HepG2 (cell line): Measurements from ENCODE around the gene ETV3L. TPM values are rescaled to one million over a fixed set of nuclear protein-coding genes. Genes with fewer than 3 reads are reported as not detected.

ENCODE experiments used
- AHR ChIP-seq: IDR thresholded peaks from 2 replicates; pipeline ENCODE4 v1.6.1; 2018; ENCODE audit warnings: missing genetic modification reagents, missing compliant biosample characterization
- ATF3 ChIP-seq: sonication (generic); formaldehyde crosslinking; IDR thresholded peaks from 2 replicates; pipeline ENCODE4 v1.4.0; 2020; ENCODE audit warnings: missing genetic modification reagents
- DMTF1 ChIP-seq: sonication (generic); formaldehyde crosslinking; IDR thresholded peaks from 2 replicates; pipeline ENCODE4 v1.4.0; 2020; ENCODE audit warnings: mild to moderate bottlenecking, missing genetic modification reagents
- JDP2 ChIP-seq: sonication (generic); formaldehyde crosslinking; IDR thresholded peaks from 2 replicates; pipeline ENCODE4 v1.8.1; 2022; ENCODE audit warnings: missing genetic modification reagents, borderline replicate concordance
- LRRFIP1 ChIP-seq: sonication (generic); formaldehyde crosslinking; conservative IDR thresholded peaks from 2 replicates; pipeline ENCODE4 v1.4.0; 2020; ENCODE audit warnings: missing genetic modification reagents
- MAFG ChIP-seq: sonication (generic); formaldehyde crosslinking; IDR thresholded peaks from 2 replicates; pipeline ENCODE4 v1.5.1; 2020; ENCODE audit warnings: mild to moderate bottlenecking, missing genetic modification reagents
- NFIB ChIP-seq: sonication (generic); formaldehyde crosslinking; IDR thresholded peaks from 2 replicates; pipeline ENCODE4 v1.9.0; 2021; ENCODE audit warnings: missing genetic modification reagents, mild to moderate bottlenecking, borderline replicate concordance
- PAF1 ChIP-seq: IDR thresholded peaks from 2 replicates; pipeline ENCODE4 v1.6.1; 2016; ENCODE audit warnings: missing genetic modification reagents, missing compliant biosample characterization
- PAX8 ChIP-seq: sonication (generic); formaldehyde crosslinking; IDR thresholded peaks from 2 replicates; pipeline ENCODE4 v1.8.0; 2022; ENCODE audit warnings: mild to moderate bottlenecking, missing genetic modification reagents, borderline replicate concordance
- SIN3A ChIP-seq: IDR thresholded peaks from 2 replicates; pipeline ENCODE4 v1.6.1; 2011; ENCODE audit warnings: low read depth, mild to moderate bottlenecking, control low read depth, low read length, borderline replicate concordance
- SMARCE1 ChIP-seq: fragments of 450-650 bp; IDR thresholded peaks from 2 replicates; pipeline ENCODE4 v1.6.1; 2017; ENCODE audit warnings: borderline replicate concordance
- SP2 ChIP-seq: sonication (generic); formaldehyde crosslinking; IDR thresholded peaks from 2 replicates; pipeline ENCODE4 v1.5.1; 2020; ENCODE audit warnings: mild to moderate bottlenecking, missing genetic modification reagents
- SRSF4 ChIP-seq: fragments of 200-400 bp; formaldehyde crosslinking; IDR thresholded peaks from one replicate; pipeline ENCODE4 v1.6.1; 2018; ENCODE audit warnings: mild to moderate bottlenecking, low read depth, low read length, moderate library complexity; ENCODE audit not compliant: poor library complexity, severe bottlenecking
- TRIM24 ChIP-seq: sonication (generic); formaldehyde crosslinking; IDR thresholded peaks from 2 replicates; pipeline ENCODE4 v1.8.0; 2022; ENCODE audit warnings: mild to moderate bottlenecking, missing genetic modification reagents
- ZBTB42 ChIP-seq: sonication (generic); formaldehyde crosslinking; IDR thresholded peaks from 2 replicates; pipeline ENCODE4 v1.5.0; 2020; ENCODE audit warnings: mild to moderate bottlenecking, missing genetic modification reagents
- ZEB1 ChIP-seq: IDR thresholded peaks from 2 replicates; pipeline ENCODE4 v1.6.1; 2012; ENCODE audit warnings: mild to moderate bottlenecking, low read depth, inconsistent platforms; ENCODE audit not compliant: insufficient replicate concordance
- ZNF263 ChIP-seq: sonication (generic); formaldehyde crosslinking; IDR thresholded peaks from 2 replicates; pipeline ENCODE4 v1.4.0; 2020; ENCODE audit warnings: missing genetic modification reagents
- ZNF280B ChIP-seq: sonication (generic); formaldehyde crosslinking; IDR thresholded peaks from 2 replicates; pipeline ENCODE4 v1.5.0; 2020; ENCODE audit warnings: missing genetic modification reagents, mild to moderate bottlenecking, borderline replicate concordance
- ZNF280D ChIP-seq: sonication (generic); formaldehyde crosslinking; IDR thresholded peaks from 2 replicates; pipeline ENCODE4 v1.5.1; 2020; ENCODE audit warnings: mild to moderate bottlenecking, missing genetic modification reagents
- polyA plus RNA-seq, 8 experiments: library from polyadenylated mRNA; depleted of rRNA in 3 of 8; stranded (reverse) in 7 of 8; unstranded in 1 of 8; fragments of >200 nt; fragmentation: Illumina TruSeq in 4 of 8; extraction: Trizol in 4 of 8; gene quantifications; 2 replicates each; pipeline versions ENCODE4 v1.2.1 to v1.2.3, GENCODE V29; 2011 to 2016; ENCODE audit warnings: low read depth in 4 of 8, missing spikeins in 1 of 8, mixed read lengths in 1 of 8; ENCODE audit not compliant: insufficient read depth in 1 of 8
- total RNA-seq, 5 experiments: library from RNA; depleted of rRNA; stranded (reverse); fragments of >200 nt; fragmentation: Illumina TruSeq; extraction: Trizol; gene quantifications; 2 replicates each; pipeline ENCODE4 v1.2.3, GENCODE V29; 2016; ENCODE audit warnings: low read depth in 1 of 5

ETV3L gene
- total and polyA plus RNA-seq, 2 of the 13 experiments (the other 11 are each of a cell fraction or from before 2014, with no cell fraction given): not detected

- TF ChIP-seq ZNF280B (CRISPR knock-in tag): peak; percentile 74; the same call in 1 of the 2 replicates
- TF ChIP-seq SIN3A: 0 out of 2 replicates have a peak, but pooled peaks have one; percentile 37
- no peak for TF ChIP-seq ZBTB42 (CRISPR knock-in tag)
- TF ChIP-seq MAFG (CRISPR knock-in tag): no peak
- TF ChIP-seq ZEB1: no peak
- no peak for TF ChIP-seq SP2
- TF ChIP-seq PAX8 (CRISPR knock-in tag): no peak
- TF ChIP-seq SMARCE1: no peak
- no peak for TF ChIP-seq LRRFIP1 (CRISPR knock-in tag)
- TF ChIP-seq SRSF4: no peak
- TF ChIP-seq ZNF263 (CRISPR knock-in tag): peak; percentile 57; the same call in 1 of the 2 replicates
- peak; percentile 38; the same call in 1 of the 2 replicates for TF ChIP-seq AHR (CRISPR knock-in tag)
- no peak for TF ChIP-seq DMTF1 (CRISPR knock-in tag)
- TF ChIP-seq ATF3 (CRISPR knock-in tag): no peak
- no peak for TF ChIP-seq TRIM24 (CRISPR knock-in tag)
- no peak for TF ChIP-seq ZNF280D (CRISPR knock-in tag)
- no peak for TF ChIP-seq PAF1
- no peak for TF ChIP-seq NFIB (CRISPR knock-in tag)
- TF ChIP-seq JDP2 (CRISPR knock-in tag): no peak
Measured at GRCh38 chr1:157073944-157074685, 25.5 kb downstream of the ETV3L start (continued).
